Measurements from ENCODE around the gene S100A5.
"Not testable (repeated sequence)": the region's sequence is repeated elsewhere in the genome, so short reads cannot be mapped to it uniquely, and the experiment has no call there.

The S100A5 gene

DNA sequence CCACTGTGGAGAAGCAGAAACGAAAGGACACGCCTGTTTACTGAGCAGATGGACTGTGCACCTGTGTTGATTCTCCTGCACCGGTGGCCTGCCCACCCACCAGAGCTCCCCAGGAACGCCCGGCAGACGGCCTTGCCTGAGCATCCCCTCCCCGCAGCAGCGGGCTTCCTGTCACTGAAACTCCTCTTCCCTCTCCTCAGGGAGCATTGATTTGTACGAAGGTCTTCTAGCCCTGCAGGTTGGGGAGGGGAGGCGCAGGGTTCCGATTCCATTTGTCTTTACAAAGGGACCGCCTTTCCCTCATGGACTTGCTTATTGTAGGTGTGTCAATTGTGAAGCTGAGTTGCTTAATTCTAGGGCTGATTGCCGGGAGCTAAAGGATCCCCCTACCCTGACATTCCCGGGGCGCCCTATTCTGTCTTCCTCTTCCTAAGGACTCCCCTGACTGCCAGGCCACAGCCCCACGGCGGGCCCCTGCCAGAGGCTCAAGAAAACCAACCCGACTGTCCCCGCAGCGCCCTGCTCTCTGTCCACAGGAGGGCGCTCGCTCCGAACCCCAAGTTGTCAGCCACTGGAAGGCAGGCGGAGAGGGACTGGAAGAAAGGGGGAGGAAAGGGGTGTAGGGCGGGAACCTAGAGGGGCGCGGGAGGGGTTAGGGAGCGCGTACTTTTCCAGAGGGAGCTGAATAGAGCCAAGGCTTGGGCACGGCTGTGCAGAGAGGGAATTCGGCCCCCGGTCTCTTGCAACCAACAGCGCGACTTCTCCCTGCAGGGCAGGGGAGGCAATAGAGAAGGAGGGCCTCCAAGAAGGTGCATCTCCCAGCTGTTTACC lies 7.8 kb downstream of the S100A5 start:
- peak; percentile 40 for FAIRE-seq

DNA sequence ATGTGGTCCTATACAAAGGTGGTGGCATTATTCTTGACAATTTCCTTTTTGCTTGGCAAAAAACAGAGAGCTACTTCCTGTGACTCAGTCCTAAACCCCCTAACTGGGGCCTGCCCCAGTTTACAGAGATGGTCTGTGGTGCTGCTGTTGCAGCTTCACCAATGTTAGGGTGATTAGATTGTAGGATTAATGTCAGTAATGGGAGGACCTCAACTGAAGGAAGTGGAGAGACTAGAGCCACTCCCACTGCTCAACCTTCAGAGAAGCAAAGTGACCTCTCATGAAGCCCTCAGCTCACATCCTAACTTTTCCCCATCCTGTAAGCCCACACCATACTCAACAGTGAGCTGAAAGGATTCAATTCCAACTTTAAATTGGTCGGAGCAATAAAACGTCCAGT lies 8.6 kb downstream of the S100A5 start:
- FAIRE-seq: no peak

DNA sequence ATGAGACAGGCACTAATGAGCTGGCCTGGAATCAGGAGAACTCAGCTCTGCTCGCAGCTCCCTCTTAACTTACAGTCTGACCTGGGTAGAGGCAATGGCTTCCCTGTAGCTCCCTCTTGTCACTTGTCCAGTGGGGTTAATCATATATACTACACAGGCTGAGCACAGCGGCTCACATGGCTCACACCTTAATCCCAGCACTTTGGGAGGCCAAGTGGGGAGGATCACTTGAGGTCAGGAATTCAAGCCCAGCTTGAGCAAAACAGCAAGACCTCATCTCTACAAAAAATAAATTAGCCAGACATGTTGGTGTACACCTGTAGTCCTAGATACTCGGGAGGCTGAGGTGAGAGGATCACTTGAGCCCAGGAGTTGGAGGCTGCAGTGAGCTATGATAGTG lies 9.1 kb downstream of the S100A5 start:
- no peak for FAIRE-seq

DNA sequence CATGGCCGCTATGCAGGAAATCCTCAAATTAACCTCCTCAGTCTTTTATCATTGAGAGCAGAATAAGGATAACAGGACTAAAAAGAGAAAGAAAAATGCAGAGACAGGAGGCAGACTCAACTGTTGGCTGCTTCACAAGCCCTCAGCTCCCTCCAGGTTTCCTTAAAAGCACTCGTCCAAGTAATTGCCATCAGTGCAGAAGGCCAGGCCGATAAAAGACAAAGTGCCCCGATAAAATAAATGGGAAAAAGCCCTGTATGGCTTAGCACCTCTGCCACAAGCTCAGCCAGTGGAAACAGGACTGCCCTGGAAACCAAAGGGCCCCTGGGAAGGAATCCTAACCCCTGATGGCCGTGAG lies 13.1 kb downstream of the S100A5 start:
- FAIRE-seq: no peak

DNA sequence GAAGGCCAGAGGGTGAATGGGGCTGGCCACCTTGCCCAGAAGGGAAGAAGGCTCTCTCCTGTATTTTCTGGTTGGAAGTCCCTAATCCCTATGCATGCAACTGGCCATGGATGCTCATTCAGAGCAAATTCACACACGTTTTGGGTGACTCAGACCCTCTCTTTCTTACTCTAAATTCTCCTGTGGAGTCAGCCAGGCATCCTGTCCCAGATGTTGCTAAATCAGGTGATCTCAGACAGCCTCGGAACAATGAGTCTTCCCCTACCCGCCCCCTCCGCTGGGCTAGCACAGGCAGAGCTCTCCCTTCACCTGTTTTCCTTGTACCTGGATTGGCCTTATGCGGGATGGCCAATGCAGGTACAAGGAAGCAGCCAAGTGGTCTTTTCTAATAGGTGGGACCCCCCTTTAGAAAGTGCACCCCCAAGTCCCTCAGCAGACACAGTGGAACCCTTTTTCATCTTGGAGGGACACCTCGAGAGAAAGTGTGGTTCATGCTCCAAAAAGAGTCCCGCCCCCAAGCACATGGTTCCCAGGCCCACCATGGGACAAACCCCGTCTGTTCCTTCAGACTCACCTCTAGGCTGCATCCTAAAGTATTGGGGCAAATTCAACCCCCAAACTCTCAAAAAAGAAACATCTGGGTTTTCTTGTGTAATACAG lies 13.6 kb downstream of the S100A5 start:
- no peak for FAIRE-seq

DNA sequence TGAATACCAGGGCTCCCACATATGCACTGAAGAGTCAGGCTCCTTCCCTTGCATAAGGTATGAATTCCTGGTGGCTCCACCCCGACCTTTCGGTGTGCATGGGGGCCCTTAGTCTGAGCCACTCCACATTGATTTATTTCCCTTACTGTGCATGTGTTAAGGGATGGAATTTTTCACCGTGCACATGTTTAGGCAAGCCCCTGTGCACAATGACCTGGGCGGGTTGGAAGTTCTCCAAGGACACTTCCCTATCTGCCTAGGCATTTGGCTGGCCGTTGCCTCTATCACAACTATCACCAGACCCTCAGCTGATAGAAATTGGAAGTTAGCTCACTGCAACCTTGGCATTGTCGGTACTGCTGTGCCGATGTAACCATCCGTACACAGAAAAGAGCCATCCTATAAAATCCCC lies 14.6 kb downstream of the S100A5 start:
- FAIRE-seq: no peak

DNA sequence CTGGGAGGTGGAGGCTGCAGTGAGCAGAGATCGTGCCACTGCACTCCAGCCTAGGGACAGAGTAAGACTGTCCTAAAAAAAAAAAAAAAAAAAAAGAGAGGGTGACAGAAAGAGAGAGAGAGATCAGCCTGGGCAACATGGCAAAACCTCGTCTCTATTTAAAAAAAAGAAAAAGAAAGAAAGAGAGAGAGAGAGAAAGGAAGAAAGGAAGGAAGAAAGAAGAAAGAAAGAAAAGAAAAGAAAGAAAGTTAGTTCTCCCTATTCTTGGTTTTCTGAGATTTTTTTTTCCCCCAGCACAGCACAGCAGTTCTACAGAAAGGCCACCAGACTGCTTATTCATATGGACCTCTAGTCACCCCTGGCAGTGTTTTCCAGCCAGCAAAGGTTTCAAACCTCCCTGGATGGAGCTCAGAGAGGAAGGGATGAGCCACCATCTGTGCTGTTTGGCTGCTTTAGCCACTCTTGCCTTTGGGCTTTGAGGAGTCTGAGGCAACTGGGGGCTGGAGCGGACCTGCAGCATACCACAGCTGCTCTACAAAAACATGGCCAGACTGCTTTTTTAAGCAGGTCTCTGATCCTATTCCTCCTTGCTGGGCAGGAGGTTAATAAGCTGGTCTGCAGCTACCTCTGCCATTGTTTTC lies 15.5 kb downstream of the S100A5 start:
- no peak for FAIRE-seq

DNA sequence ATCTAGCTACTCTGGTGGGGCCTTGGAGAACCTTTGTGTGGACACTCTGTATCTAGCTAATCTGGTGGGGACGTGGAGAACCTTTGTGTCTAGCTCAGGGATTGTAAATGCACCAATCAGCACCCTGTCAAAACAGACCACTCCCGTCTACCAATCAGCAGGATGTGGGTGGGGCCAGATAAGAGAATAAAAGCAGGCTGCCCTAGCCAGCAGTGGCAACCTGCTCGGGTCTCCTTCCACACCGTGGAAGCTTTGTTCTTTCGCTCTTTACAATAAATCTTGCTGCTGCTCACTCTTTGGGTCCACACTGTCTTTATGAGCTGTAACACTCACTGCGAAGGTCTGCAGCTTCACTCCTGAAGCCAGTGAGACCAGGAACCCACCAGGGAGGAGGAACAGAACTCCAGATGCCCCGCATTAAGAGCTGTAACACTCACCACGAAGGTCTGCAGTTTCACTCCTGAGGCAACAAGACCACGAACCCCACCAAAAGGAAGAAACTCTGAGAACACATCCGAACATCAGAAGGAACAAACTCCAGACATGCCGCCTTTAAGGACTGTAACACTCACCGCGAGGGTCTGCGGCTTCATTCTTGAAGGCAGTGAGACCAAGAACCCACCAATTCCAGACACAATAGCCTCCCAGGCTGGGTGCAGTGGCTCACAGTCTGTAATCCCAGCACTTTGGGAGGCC lies 18.2 kb downstream of the S100A5 start:
- not testable (repeated sequence) for FAIRE-seq

DNA sequence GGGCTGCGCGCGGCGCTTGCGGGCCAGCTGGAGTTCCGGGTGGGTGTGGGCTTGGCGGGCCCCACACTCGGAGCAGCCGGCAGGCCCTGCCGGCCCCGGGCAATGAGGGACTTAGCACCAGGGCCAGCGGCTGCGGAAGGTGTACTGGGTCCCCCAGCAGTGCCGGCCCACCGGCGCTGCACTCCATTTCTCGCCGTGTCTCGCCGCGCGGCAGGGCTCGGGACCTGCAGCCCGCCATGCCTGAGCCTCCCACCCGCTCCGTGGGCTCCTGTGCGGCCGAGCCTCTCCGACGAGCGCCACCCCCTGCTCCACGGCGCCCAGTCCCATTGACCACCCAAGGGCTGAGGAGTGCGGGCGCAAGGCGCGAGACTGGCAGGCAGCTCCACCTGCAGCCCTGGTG lies 18.9 kb downstream of the S100A5 start:
- not testable (repeated sequence) for FAIRE-seq

DNA sequence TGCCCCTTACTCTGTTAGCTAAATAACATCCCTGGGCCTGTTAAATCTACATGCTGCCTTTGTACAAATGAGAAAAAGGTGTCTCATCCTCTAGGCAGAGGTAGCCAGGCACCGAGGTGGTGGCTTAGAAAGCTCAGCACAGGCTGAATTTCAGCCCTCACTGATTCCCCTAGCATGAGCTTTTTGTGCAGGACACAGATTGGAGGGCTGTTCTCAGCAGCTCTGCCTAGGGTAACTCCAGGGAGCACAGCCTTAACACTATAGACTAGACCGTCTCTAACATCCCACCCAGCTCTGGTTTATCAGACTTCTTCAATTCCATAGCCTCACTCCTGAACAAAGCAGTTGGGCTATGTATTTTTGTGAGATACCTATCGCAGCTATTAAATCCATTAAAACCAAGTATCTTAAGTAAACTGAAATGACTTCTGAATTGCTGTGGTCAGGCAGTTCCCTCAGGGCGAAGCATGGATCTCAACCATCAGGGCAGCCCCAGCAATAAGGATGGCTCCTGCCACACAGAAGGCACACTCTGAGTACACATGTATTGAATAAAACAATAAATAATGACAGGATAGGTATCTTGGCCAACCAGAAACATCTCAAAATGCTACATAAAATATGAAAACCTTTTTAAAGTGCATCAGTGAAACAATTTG lies 19.8 kb downstream of the S100A5 start:
- FAIRE-seq: no peak

DNA sequence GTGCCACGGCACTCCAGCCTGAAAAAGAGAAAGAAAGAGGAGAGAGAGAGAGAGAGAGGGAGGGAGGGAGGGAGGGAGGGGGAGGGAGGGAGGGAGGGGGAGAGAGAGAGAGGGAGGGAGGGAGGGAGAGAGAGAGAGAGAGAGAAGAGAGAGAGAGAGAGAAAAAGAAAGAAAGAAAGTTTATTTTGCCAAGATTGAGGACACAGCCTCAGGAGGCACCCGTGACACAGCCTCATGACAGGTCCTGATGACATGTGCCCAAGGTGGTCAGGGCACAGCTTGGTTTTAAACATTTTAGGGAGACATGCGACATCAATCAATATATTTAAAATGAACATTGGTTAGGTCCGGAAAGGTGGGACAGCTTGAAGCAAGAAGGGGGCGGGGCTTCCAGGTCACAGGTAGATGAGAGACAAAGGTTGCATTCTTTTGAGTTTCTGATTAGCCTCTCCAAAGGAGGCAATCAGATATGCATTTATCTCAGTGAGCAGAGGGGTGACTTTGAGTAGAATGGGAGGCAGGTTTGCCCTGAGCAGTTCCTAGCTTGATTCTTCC lies 20.5 kb downstream of the S100A5 start:
- not testable (repeated sequence) for FAIRE-seq

DNA sequence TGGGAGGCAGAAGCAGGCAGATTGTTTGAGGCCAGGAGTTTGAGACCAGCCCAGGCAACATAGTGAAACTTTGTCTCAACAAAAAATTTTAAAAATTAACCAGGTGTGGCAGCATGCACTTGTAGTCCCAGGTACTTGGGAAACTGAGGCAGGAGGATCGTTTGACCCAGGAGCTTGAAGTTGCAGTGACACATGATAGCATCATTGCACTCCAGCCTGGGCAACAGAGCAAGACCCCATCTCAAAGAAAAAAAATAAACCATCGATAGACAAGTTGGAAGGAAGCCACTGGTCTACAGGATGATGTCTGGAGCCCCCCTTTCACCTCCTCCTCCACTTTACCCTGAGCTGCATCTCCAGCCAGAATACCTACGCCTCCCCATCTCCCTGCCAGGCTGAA lies 21.5 kb downstream of the S100A5 start:
- no peak for FAIRE-seq

DNA sequence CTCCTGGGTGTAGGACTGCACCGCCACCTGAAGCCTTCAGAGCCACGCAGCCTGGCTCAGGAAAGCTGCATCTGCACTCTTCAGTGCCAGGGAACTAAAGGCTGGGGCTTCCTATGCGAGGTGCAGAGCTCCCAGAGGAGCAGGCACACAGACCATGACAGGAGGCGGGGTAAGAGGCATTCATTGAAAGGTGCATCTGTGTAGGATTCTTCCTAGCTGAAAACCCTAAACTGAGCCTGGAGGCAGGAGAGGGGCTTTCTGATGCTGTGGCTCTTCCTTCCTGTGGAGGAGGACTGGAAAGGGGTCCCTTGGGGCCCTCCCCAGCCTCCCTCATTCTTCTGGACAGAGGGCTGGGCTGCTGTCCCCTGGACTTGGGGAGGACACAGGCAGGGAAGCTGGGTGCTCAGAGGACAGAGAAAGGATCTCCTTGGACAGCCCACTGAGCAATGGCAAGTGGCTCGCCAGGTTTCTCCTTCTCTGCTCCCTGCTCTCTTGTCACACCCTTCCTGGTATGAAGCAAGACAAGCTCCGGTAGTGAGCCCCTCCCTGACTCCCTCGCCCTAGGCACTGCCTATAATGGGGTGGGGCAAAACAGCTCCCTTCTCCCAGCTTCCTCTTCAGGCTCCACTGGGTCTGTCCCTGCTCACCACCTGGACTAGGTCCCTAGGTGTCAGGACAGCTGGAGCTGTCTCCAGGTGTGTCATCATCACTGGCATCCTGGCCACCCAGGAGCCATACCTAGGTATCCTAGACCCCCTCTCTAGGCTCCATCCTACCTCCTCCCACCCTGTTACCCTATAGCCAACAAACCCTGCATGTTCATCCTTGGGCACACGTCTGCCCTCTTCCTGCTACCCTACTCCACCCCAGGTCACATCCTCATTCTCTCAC lies 25.0 kb downstream of the S100A5 start:
- no peak for FAIRE-seq

DNA sequence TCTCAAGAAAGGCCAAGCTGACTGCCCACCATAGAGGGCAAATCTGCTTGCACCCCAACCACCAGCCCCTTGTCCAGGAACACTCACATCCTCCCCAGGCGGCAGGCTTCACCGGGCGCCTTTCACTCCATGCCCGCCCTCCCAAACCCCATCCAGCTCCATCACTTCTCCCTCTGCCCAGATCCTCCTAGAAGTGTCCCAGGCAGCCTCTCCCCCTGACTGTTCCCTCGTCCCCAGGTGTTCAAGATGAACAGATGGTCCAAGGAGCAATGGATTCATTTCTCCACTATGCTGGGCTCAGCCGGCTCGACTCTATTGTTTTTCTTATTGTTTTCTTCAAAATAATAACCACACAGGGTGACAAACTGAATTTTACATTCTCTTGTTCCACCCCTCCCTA lies 27.1 kb downstream of the S100A5 start:
- no peak for FAIRE-seq

DNA sequence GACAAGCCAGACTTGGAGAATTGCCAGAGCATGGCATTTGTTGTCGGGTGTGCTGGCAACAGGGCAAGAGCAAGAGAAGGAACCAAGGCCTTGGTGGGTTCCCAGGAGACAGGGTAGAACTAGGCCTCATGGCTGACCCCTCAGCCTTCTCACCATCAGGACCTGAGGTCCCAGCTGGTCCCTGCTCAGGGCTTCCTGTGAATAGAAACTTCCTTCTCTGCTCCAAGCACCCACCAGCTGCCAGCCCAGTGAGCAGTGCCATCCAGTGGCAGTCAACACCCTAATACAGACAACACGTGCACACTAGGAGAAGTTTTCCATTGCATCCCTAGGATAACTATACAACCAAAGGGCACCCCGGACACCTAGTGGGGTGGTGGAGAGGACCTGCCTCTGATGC lies 27.7 kb downstream of the S100A5 start:
- FAIRE-seq: no peak

DNA sequence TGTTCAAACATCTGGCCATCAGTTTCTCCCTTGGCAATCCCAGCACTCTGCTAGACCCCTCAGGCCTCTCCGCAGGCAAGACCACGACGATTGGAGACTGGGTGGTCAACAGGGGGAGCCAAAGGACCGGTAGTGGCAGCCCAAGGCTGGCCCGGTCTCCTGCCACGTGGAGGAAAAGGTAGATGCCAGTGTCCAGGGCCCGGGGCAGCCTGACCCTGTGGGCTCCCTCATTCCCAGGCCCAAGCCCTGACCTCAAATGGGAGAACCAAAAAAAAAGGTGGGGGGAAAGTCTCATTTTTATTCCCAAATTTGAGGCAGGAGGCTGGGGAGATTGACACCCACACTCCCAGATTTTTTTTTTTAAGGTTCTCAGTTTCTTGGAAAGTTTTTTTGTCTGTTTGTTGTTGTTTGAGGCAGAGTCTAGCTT lies 29.7 kb downstream of the S100A5 start:
- peak; percentile 83 for FAIRE-seq

DNA sequence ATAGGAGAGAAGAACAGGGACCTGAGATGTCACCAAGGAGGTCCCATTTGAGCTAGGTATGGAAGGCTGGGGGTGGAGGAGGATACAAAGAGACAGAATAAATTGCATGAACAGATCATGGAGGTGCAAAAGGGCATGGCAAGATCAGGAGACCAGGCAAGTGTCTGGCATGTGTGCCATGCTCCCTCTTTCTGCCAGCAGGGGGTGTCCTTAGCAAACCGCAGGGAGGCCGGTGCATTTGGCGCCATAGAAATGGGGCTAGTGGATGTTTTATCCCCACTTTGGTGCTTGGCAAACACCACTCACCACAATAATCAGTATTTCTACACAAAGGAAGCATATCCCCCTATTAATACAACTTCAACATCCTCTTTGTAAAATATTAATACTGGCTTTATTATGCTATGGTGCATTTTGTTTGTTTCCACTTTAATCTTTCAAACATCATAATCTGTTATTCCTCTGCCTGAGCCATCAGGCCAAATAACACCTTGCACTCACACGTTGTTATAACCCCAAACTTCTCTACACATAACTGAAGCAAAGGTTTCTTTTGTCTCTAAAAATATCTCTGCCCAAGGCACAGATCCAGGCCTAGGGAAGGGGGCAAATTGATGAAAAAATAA lies 30.9 kb downstream of the S100A5 start:
- FAIRE-seq: peak; percentile 69

DNA sequence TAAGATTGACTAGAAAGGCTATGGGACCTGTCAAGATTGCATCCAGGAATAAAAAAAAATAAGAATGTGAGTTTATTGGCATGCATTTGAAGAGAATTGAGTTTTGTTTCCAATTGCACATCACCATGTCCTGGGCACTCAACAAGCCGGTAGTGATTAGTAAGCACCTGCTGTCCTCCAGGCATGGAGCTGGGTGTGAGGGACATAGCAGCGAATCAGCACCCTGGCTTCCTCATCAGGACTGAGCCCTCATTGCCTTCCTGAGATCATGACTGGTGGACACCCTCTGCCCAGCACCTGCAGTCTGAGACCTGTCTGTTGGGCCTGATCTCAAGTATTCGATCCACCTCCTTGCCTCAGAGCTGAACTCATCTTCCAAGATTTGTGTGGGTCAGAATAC lies 31.7 kb downstream of the S100A5 start:
- FAIRE-seq: no peak

DNA sequence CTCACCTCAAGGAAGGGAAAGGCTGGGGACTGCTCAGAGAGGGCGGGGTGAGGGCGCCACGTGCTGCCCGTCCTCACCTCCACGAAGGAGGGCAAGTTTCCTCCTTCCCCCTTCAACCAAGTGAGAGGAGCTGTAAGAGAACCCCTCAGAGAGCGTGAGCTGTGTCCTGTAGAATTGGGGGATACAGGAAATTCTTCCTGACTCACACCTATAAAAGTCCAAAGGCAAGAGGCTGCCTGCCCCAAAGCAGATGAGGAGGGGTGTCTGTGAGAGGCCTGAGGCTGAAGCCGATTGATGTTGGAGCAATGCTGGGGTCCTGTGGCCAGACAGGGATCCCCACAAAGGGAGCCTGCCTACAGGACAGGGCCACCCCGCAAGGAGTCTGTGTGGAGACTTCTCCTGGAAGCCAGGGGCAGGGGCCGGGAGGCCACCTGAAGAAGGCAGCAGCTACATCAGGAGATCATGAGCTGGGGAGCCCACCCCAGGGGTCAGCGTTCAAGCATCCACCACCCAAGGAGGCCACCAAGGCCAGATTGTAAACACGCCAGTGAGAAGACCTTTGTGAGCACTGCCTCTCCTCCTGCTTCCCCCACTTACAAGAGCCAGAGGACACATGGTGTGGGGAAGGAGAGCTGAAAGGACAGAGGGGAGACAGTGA lies 32.7 kb downstream of the S100A5 start:
- no peak for FAIRE-seq

DNA sequence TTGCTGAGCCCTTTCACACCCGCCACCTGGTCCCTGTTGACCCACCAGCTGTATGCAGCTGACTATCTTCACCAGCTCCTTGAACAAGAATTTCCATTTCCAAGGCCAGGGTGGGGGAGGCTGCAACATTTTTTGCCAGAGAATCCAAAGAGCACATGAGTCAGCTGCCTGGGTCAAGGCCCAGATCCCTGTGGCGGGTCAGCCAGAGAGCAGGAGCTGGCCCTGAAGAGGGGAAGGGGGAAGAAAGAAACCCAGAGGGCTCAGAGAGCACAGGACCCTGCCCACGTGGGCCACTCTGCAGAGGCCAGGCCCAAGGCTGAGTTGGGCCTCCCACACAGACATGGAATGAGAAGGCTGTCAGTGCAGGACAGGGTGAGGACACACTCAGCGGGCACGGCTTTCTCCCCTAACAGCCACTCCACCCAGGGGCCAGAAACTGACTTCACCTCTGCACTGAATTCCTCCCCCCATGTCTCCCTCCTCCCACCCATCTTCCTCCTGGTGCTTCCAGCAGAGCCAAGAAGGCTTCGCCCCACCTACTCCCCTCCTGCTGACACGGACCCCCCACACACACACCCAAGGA lies 33.8 kb downstream of the S100A5 start:
- no peak for FAIRE-seq
